Parathyroid adenoma (tissue), 2 donors: Measurements from ENCODE around the gene PLPPR2.

ENCODE experiments used
- H2AFZ ChIP-seq: fragments of 300-600 bp; sonication (generic); one replicate; pipeline ENCODE4 v1.7.0; 2017; ENCODE audit warnings: antibody characterized with exemption, mild to moderate bottlenecking
- H3K27ac ChIP-seq: fragments of 300-600 bp; sonication (generic); one replicate; pipeline ENCODE4 v1.7.0; 2017
- H3K27me3 ChIP-seq: fragments of 300-600 bp; sonication (generic); one replicate; pipeline ENCODE4 v1.7.0; 2017; ENCODE audit warnings: low read length; ENCODE audit not compliant: control insufficient read depth, insufficient read depth
- H3K36me3 ChIP-seq: fragments of 300-600 bp; sonication (generic); one replicate; pipeline ENCODE4 v1.7.0; 2017; ENCODE audit warnings: low read length; ENCODE audit not compliant: control insufficient read depth, insufficient read depth
- H3K4me1 ChIP-seq: fragments of 300-600 bp; sonication (generic); one replicate; pipeline ENCODE4 v1.7.0; 2017; ENCODE audit warnings: control low read depth
- H3K4me2 ChIP-seq: fragments of 300-600 bp; sonication (generic); one replicate; pipeline ENCODE4 v1.7.0; 2017; ENCODE audit warnings: low read length
- H3K4me3 ChIP-seq: fragments of 300-600 bp; sonication (generic); one replicate; pipeline ENCODE4 v1.7.0; 2017; ENCODE audit warnings: low read depth, low read length
- H3K79me2 ChIP-seq: fragments of 300-600 bp; sonication (generic); one replicate; pipeline ENCODE4 v1.7.0; 2017; ENCODE audit warnings: control low read depth
- H3K9ac ChIP-seq: fragments of 300-600 bp; sonication (generic); one replicate; pipeline ENCODE4 v1.7.0; 2017; ENCODE audit warnings: mild to moderate bottlenecking
- H3K9me3 ChIP-seq: fragments of 300-600 bp; sonication (generic); one replicate; pipeline ENCODE4 v1.7.0; 2017; ENCODE audit warnings: low read length; ENCODE audit not compliant: control insufficient read depth
- CTCF ChIP-seq: fragments of 300-600 bp; sonication (generic); IDR thresholded peaks from one replicate; pipeline ENCODE4 v1.7.0; 2017; ENCODE audit warnings: antibody characterized with exemption, mild to moderate bottlenecking
- donor health status: primary hyperparathyroidism.

Gene PLPPR2

GRCh38 chr19:11373166-11373884, 18.1 kb downstream of the PLPPR2 start:
- peak overlapping the region; percentile 97 for H3K4me2 ChIP-seq
- no peaks in the 10 kb centered on the region for H3K36me3 ChIP-seq
- no peaks in the 10 kb centered on the region for H3K79me2 ChIP-seq
- H3K9ac ChIP-seq, result no peak overlapping the region
- peaks cover 15% of the 10 kb centered on the region for H3K4me1 ChIP-seq
- peak overlapping the region; percentile 98 for H3K27ac ChIP-seq
- no peaks in the 10 kb centered on the region for H3K27me3 ChIP-seq
- no peak for TF ChIP-seq CTCF
- H2AFZ ChIP-seq, result peak overlapping the region; percentile 96
- peak overlapping the region; percentile 80 for H3K4me3 ChIP-seq
- H3K9me3 ChIP-seq, result no peaks in the 10 kb centered on the region

GRCh38 chr19:11373885-11374432, 18.7 kb downstream of the PLPPR2 start:
- peak overlapping the region; percentile 98 for H3K27ac ChIP-seq
- no peak for TF ChIP-seq CTCF
- no peaks in the 10 kb centered on the region for H3K9me3 ChIP-seq
- peak overlapping the region; percentile 80 for H3K4me3 ChIP-seq
- peak overlapping the region; percentile 96 for H2AFZ ChIP-seq
- no peaks in the 10 kb centered on the region for H3K36me3 ChIP-seq
- peaks cover 3% of the 10 kb centered on the region for H3K79me2 ChIP-seq
- H3K9ac ChIP-seq, result peak overlapping the region; percentile 49
- H3K27me3 ChIP-seq, result no peaks in the 10 kb centered on the region
- peak overlapping the region; percentile 97 for H3K4me2 ChIP-seq
- peaks cover 15% of the 10 kb centered on the region for H3K4me1 ChIP-seq

- Histone ChIP-seq H2AFZ (peak within 1 kb of the TSS; percentile 96), H3K79me2 (peaks cover 3% of the 10 kb centered on the region), H3K9ac (peak within 1 kb of the TSS; percentile 49), H3K4me2 (peak within 1 kb of the TSS; percentile 97), H3K4me1 (peaks cover 15% of the 10 kb centered on the region), H3K27me3 (no peaks in the 10 kb centered on the region), H3K27ac (peak within 1 kb of the TSS; percentile 98), H3K36me3 (no peaks in the 10 kb centered on the region), H3K4me3 (peak within 1 kb of the TSS; percentile 80), H3K9me3 (no peaks in the 10 kb centered on the region)
- TF ChIP-seq CTCF, result no peak
These were observed 19.4 kb downstream of the PLPPR2 start, which contains the start of gene SWSAP1 for GRCh38 chr19:11374433-11375142. Gene SWSAP1 (plus strand): TSS chr19:11374666. CDS start chr19:11374681, 15 bp downstream.

- H2AFZ ChIP-seq, result peak overlapping the region; percentile 96
- no peaks in the 10 kb centered on the region for H3K9me3 ChIP-seq
- no peaks in the 10 kb centered on the region for H3K27me3 ChIP-seq
- H3K4me3 ChIP-seq, result peak overlapping the region; percentile 80
- peak overlapping the region; percentile 98 for H3K27ac ChIP-seq
- peak overlapping the region; percentile 97 for H3K4me2 ChIP-seq
- peaks cover 3% of the 10 kb centered on the region for H3K79me2 ChIP-seq
- H3K4me1 ChIP-seq, result peaks cover 17% of the 10 kb centered on the region
- no peaks in the 10 kb centered on the region for H3K36me3 ChIP-seq
- no peak for TF ChIP-seq CTCF
- H3K9ac ChIP-seq, result no peak overlapping the region
These were observed 20.1 kb downstream of the PLPPR2 start for GRCh38 chr19:11375143-11375948.
